Subcutaneous adipose tissue (tissue), 4 donors: ENCODE measurements around the gene FBXO21. TPM values are rescaled to one million over a fixed set of nuclear protein-coding genes. Genes with fewer than 3 reads are reported as not detected.

Source experiments
- CTCF ChIP-seq: fragments of 450-650 bp; IDR thresholded peaks from one replicate; pipeline ENCODE4 v1.5.1; 2016; ENCODE audit warnings: low read depth, mild to moderate bottlenecking, control low read depth, antibody characterized with exemption, moderate library complexity
- total RNA-seq, 4 donors: library from RNA; depleted of rRNA; stranded (reverse); fragments of >200 nt; gene quantifications; one replicate each; pipeline ENCODE4 v1.1.0, GENCODE V29; 2016

Gene FBXO21
- total RNA-seq, 4 donors from 2014 or later = 23.8 to 71.4 (median 30.8) TPM

GRCh38 chr12:117102800-117103181, 87.5 kb downstream of the FBXO21 start:
- no peak for TF ChIP-seq CTCF

- no peak for TF ChIP-seq CTCF
Observed at GRCh38 chr12:117101953-117102799, 88.1 kb downstream of the FBXO21 start.

GRCh38 chr12:117100851-117101673, 89.2 kb downstream of the FBXO21 start:
- no peak for TF ChIP-seq CTCF

- no peak for TF ChIP-seq CTCF
Observed at GRCh38 chr12:117100251-117100650, 90.0 kb downstream of the FBXO21 start.

GRCh38 chr12:117098361-117099217, 91.7 kb downstream of the FBXO21 start:
- TF ChIP-seq CTCF = no peak

GRCh38 chr12:117098024-117098360, 92.3 kb downstream of the FBXO21 start:
- TF ChIP-seq CTCF = no peak
